Right renal cortex interstitium (tissue), 3 donors: ENCODE results near the gene CTH. TPM values are rescaled to one million over a fixed set of nuclear protein-coding genes. Genes with fewer than 3 reads are reported as not detected.
"Not testable (repeated sequence)": the region's sequence is repeated elsewhere in the genome, so short reads cannot be mapped to it uniquely, and the experiment has no call there.

ENCODE experiments used
- DNase-seq, 3 donors: peaks; one replicate each; pipeline ENCODE4 v3.0.0-alpha.2; 2013; ENCODE audit warnings: low read depth in 3 of 3, low spot score in 2 of 3
- polyA plus RNA-seq, 3 donors: library from polyadenylated mRNA; unstranded; fragments of 120-200 nt; gene quantifications; one replicate each; pipeline ENCODE4 v1.2.1, GENCODE V29; 2013; ENCODE audit not compliant: insufficient read length in 3 of 3

The CTH gene
- polyA plus RNA-seq, 3 donors, result 12.5 to 16.2 (median 13.5) TPM

GRCh38 chr1:70405780-70406416 is 5.2 kb upstream of the CTH start:
- DNase-seq, result no peak

GRCh38 chr1:70409136-70409535 is 1.9 kb upstream of the CTH start:
- DNase-seq, result no peak

- no peak for DNase-seq
Measured at GRCh38 chr1:70411360-70411844, 334 bp downstream of the CTH start.

GRCh38 chr1:70415882-70416281 is 4.8 kb downstream of the CTH start:
- DNase-seq, result no peak

GRCh38 chr1:70418973-70419734 is 8.1 kb downstream of the CTH start:
- DNase-seq, result not testable (repeated sequence)

- no peak for DNase-seq
Measured at GRCh38 chr1:70420320-70420719, 9.3 kb downstream of the CTH start.

- no peak for DNase-seq
Measured at GRCh38 chr1:70426154-70427131, 15.4 kb downstream of the CTH start.

GRCh38 chr1:70427976-70428375 is 16.9 kb downstream of the CTH start:
- no peak for DNase-seq

GRCh38 chr1:70429219-70429618 is 18.2 kb downstream of the CTH start:
- DNase-seq, result no peak

GRCh38 chr1:70429757-70430156 is 18.7 kb downstream of the CTH start:
- no peak for DNase-seq

GRCh38 chr1:70431317-70431716 is 20.2 kb downstream of the CTH start:
- DNase-seq, result no peak

- DNase-seq, result no peak
Measured at GRCh38 chr1:70431874-70432273, 20.8 kb downstream of the CTH start.

- DNase-seq, result no peak
Measured at GRCh38 chr1:70434253-70434859, 23.3 kb downstream of the CTH start.

GRCh38 chr1:70436622-70437251 is 25.7 kb downstream of the CTH start:
- no peak for DNase-seq

GRCh38 chr1:70438529-70438928 is 27.5 kb downstream of the CTH start:
- no peak for DNase-seq

- DNase-seq, result no peak
Measured at GRCh38 chr1:70440642-70441391, 29.7 kb downstream of the CTH start.

GRCh38 chr1:70441392-70442035 is 30.4 kb downstream of the CTH start:
- no peak for DNase-seq

- DNase-seq, result no peak
Measured at GRCh38 chr1:70442490-70442889, 31.4 kb downstream of the CTH start.

GRCh38 chr1:70443739-70444138 is 32.7 kb downstream of the CTH start:
- DNase-seq, result no peak
